ENCODE results near the gene BCAS1.

DNA sequence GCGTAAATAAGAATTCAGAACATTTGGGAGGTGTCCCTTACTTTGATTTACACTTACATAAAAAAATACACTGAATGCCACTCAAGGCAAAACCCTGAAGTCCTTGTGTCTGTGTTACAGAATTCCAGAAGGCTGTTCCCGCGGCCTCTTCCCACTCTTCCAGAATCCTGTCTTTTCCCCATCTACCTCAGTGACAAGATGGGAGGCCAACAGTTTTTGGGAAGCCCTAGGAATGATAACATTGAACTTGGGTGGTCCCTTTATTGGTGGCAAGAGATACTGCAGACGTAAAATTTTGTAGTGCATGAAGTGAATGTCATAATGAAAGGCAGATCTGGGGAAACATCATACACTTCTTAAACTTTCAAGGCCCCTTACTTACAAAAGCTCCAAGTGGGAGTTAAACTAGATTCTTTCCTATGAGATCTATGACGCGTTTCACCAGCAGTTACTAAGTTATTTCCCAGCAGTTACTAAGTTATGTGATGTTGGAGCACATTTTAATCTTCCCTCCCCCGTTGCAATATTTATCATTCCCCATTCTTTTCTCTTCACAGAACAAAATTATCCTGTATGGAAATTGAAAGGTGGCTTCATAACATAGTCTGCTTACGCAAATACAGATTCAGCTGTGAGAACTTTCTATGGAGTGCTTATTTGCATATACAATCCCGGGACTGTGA is 79.5 kb downstream of the BCAS1 start:
- TF ChIP-seq CSDC2 (CRISPR knock-in tag; IDR thresholded peaks at IDR 0.05): no peak
- no peak for TF ChIP-seq CREB5 (CRISPR knock-in tag; IDR thresholded peaks at IDR 0.05; ENCODE audit: low read depth)
- TF ChIP-seq PPARA (CRISPR knock-in tag; IDR thresholded peaks at IDR 0.05; ENCODE audit: borderline replicate concordance): no peak
- TF ChIP-seq ESRRG (CRISPR knock-in tag; IDR thresholded peaks at IDR 0.05): no peak
- TF ChIP-seq OSR1 (CRISPR knock-in tag; IDR thresholded peaks at IDR 0.05): no peak
- no peak for TF ChIP-seq ZC3H10 (CRISPR knock-in tag; IDR thresholded peaks at IDR 0.05)
- no peak for TF ChIP-seq RARB (CRISPR knock-in tag; IDR thresholded peaks at IDR 0.05)
